Neural cell (in vitro differentiated cells): ENCODE results near the gene EPB41. TPM values are rescaled to one million over a fixed set of nuclear protein-coding genes. Genes with fewer than 3 reads are reported as not detected.

Experiments used
- H2AFZ ChIP-seq: fragments of 200-600, 300-800 bp; sonication (generic), shearing (Covaris generic); 2 replicates; pipeline ENCODE4 v1.6.0; 2014; ENCODE audit warnings: low read depth, mild to moderate bottlenecking, antibody characterized with exemption, low read length, moderate library complexity
- H3F3A ChIP-seq: fragments of 200-600 bp; shearing (Covaris generic); 2 replicates; pipeline ENCODE4 v1.6.1; 2016; ENCODE audit warnings: mild to moderate bottlenecking, moderate library complexity, mixed read lengths, antibody characterized with exemption, low read length; ENCODE audit not compliant: insufficient read depth, poor library complexity, severe bottlenecking
- H3K27ac ChIP-seq: fragments of 200-600, 300-800 bp; sonication (generic), shearing (Covaris generic); 2 replicates; pipeline ENCODE4 v1.5.1; 2014; ENCODE audit warnings: mild to moderate bottlenecking, low read length, moderate library complexity
- H3K27me3 ChIP-seq: fragments of 300-800, 200-600 bp; sonication (generic), shearing (Covaris generic); 2 replicates; pipeline ENCODE4 v1.6.0; 2014; ENCODE audit warnings: mild to moderate bottlenecking, low read depth, low read length, moderate library complexity; ENCODE audit not compliant: insufficient read depth
- H3K36me3 ChIP-seq: fragments of 300-800, 200-600 bp; sonication (generic), shearing (Covaris generic); 2 replicates; pipeline ENCODE4 v1.5.1; 2014; ENCODE audit warnings: mild to moderate bottlenecking, antibody characterized with exemption, low read length, moderate library complexity; ENCODE audit not compliant: insufficient read depth
- H3K4me2 ChIP-seq: fragments of 300-800, 200-600 bp; sonication (generic), shearing (Covaris generic); 2 replicates; pipeline ENCODE4 v1.6.0; 2014; ENCODE audit warnings: mild to moderate bottlenecking, low read length
- H3K4me3 ChIP-seq: fragments of 300-800, 200-600 bp; sonication (generic), shearing (Covaris generic); 2 replicates; pipeline ENCODE4 v1.5.1; 2014; ENCODE audit warnings: mild to moderate bottlenecking, low read length, moderate library complexity
- H3K79me2 ChIP-seq: fragments of 200-600 bp; shearing (Covaris generic); replicated peaks from 2 replicates; pipeline ENCODE4 v1.6.0; 2014; ENCODE audit warnings: mild to moderate bottlenecking, low read length, moderate library complexity; ENCODE audit not compliant: insufficient read depth
- H3K9ac ChIP-seq: fragments of 300-800, 200-600 bp; sonication (generic), shearing (Covaris generic); 2 replicates; pipeline ENCODE4 v1.6.1; 2016; ENCODE audit warnings: mild to moderate bottlenecking, low read length, mixed read lengths
- H3K9me2 ChIP-seq: fragments of 200-600 bp; shearing (Covaris generic); 2 replicates; pipeline ENCODE4 v1.6.1; 2016; ENCODE audit warnings: mild to moderate bottlenecking, low read length, mixed read lengths; ENCODE audit not compliant: insufficient read depth
- H3K9me3 ChIP-seq: fragments of 200-600, 300-800 bp; sonication (generic), shearing (Covaris generic); 2 replicates; pipeline ENCODE4 v1.6.1; 2016; ENCODE audit warnings: mild to moderate bottlenecking, mixed run types, low read length, moderate library complexity, mixed read lengths
- H4K20me1 ChIP-seq: fragments of 200-600 bp; shearing (Covaris generic); 2 replicates; pipeline ENCODE4 v1.6.1; 2016; ENCODE audit warnings: mild to moderate bottlenecking, mixed run types; ENCODE audit not compliant: insufficient read depth
- EP300 ChIP-seq: fragments of 450-650 bp; conservative IDR thresholded peaks from 2 replicates; pipeline ENCODE4 v1.6.1; 2014; ENCODE audit warnings: antibody characterized with exemption, mild to moderate bottlenecking, moderate library complexity; ENCODE audit not compliant: poor library complexity, severe bottlenecking
- EZH2 ChIP-seq: fragments of 200-600, 300-800 bp; shearing (Covaris generic), sonication (generic); IDR thresholded peaks from 2 replicates; pipeline ENCODE4 v1.6.1; 2014; ENCODE audit warnings: antibody characterized with exemption, low read length, borderline replicate concordance, mild to moderate bottlenecking; ENCODE audit not compliant: insufficient read depth, poor library complexity, severe bottlenecking
- MXI1 ChIP-seq: fragments of 450-650 bp; conservative IDR thresholded peaks from 2 replicates; pipeline ENCODE4 v1.6.1; 2014; ENCODE audit warnings: antibody characterized with exemption, mild to moderate bottlenecking; ENCODE audit not compliant: poor library complexity, severe bottlenecking
- POLR2AphosphoS5 ChIP-seq: IDR thresholded peaks from 2 replicates; pipeline ENCODE4 v1.6.1; 2012
- RAD21 ChIP-seq: fragments of 450-650 bp; conservative IDR thresholded peaks from 2 replicates; pipeline ENCODE4 v1.6.1; 2014; ENCODE audit warnings: antibody characterized with exemption, mild to moderate bottlenecking, moderate library complexity
- REST ChIP-seq: IDR thresholded peaks from 2 replicates; pipeline ENCODE4 v1.6.1; 2012; ENCODE audit warnings: borderline replicate concordance
- SMC3 ChIP-seq: fragments of 450-650 bp; conservative IDR thresholded peaks from 2 replicates; pipeline ENCODE4 v1.6.1; 2014; ENCODE audit warnings: antibody characterized with exemption, mild to moderate bottlenecking, moderate library complexity; ENCODE audit not compliant: poor library complexity
- polyA plus RNA-seq: library from polyadenylated mRNA; depleted of rRNA; stranded (reverse); fragments of >200 nt; gene quantifications from 2 replicates; pipeline ENCODE4 v1.2.3, GENCODE V29; 2014
- TF ChIP-seq, protein P1 (sequence below): fragments of 450-650 bp; IDR thresholded peaks from 2 replicates; pipeline ENCODE4 v1.5.1; 2014; ENCODE audit warnings: antibody characterized with exemption, mild to moderate bottlenecking, moderate library complexity; ENCODE audit not compliant: poor library complexity, severe bottlenecking

Gene EPB41
- polyA plus RNA-seq, 1 donor from 2014 or later = 62.0 TPM

GRCh38 chr1:28882009-28882628 is 32.2 kb upstream of the EPB41 start:
- Histone ChIP-seq H3F3A (peaks cover 4% of the 10 kb centered on the region), H3K36me3 (no peaks in the 10 kb centered on the region), H3K27me3 (peaks cover 10% of the 10 kb centered on the region), H3K27ac (no peak overlapping the region), H3K79me2 (no peaks in the 10 kb centered on the region), H3K4me3 (no peak overlapping the region), H2AFZ (no peak overlapping the region), H3K9me2 (no peaks in the 10 kb centered on the region), H3K9me3 (no peaks in the 10 kb centered on the region), H3K4me2 (no peak overlapping the region), H4K20me1 (no peaks in the 10 kb centered on the region), H3K9ac (no peak overlapping the region)
- TF ChIP-seq RAD21 (peak; percentile 99), SMC3 (peak; percentile 99), EZH2 (no peak)
- TF ChIP-seq, protein P1, sequence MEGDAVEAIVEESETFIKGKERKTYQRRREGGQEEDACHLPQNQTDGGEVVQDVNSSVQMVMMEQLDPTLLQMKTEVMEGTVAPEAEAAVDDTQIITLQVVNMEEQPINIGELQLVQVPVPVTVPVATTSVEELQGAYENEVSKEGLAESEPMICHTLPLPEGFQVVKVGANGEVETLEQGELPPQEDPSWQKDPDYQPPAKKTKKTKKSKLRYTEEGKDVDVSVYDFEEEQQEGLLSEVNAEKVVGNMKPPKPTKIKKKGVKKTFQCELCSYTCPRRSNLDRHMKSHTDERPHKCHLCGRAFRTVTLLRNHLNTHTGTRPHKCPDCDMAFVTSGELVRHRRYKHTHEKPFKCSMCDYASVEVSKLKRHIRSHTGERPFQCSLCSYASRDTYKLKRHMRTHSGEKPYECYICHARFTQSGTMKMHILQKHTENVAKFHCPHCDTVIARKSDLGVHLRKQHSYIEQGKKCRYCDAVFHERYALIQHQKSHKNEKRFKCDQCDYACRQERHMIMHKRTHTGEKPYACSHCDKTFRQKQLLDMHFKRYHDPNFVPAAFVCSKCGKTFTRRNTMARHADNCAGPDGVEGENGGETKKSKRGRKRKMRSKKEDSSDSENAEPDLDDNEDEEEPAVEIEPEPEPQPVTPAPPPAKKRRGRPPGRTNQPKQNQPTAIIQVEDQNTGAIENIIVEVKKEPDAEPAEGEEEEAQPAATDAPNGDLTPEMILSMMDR = peak; percentile 97

DNA sequence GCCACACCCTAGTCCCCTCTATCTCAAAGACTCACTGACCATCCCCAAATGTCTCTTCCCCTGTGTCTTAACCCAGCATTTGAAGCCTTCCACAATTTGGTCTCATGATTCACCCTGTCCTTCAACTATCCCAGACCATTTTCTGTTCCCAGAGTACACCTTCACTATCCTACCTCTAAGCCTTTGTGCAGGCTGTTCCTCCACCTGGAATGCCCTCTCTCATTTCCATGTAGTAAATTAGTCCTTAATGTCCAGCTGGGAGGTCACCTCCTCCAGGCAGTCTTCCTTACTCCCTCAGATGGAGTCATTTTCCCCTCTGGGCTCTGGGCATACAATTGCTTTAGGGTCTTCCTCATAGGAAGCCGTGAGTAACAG is 31.1 kb upstream of the EPB41 start:
- no peak overlapping the region for H3K4me2 ChIP-seq
- TF ChIP-seq MXI1 = no peak
- TF ChIP-seq RAD21 = no peak
- no peak for TF ChIP-seq EP300
- no peak for TF ChIP-seq POLR2AphosphoS5
- no peak for TF ChIP-seq REST
- TF ChIP-seq, protein P1 = no peak
- no peak for TF ChIP-seq EZH2
- TF ChIP-seq SMC3 = no peak
- no peaks in the 10 kb centered on the region for H3K9me3 ChIP-seq
- no peak overlapping the region for H3K27ac ChIP-seq
- peaks cover 22% of the 10 kb centered on the region for H3K27me3 ChIP-seq
- H3F3A ChIP-seq = peaks cover 4% of the 10 kb centered on the region
- no peaks in the 10 kb centered on the region for H4K20me1 ChIP-seq
- H3K4me3 ChIP-seq = no peak overlapping the region
- H2AFZ ChIP-seq = no peak overlapping the region
- no peaks in the 10 kb centered on the region for H3K79me2 ChIP-seq
- H3K36me3 ChIP-seq = no peaks in the 10 kb centered on the region
- H3K9ac ChIP-seq = no peak overlapping the region
- H3K9me2 ChIP-seq = no peaks in the 10 kb centered on the region
